ACC112 (cell line): ENCODE measurements around the gene VTA1.
"Not testable (repeated sequence)": the region's sequence is repeated elsewhere in the genome, so short reads cannot be mapped to it uniquely, and the experiment has no call there.

Experiments used
- H2AFZ ChIP-seq: fragments of 200-600 bp; sonication (generic); one replicate; pipeline ENCODE4 v1.6.0; 2017; ENCODE audit warnings: antibody characterized with exemption, low read length; ENCODE audit not compliant: unreplicated experiment
- H3K27ac ChIP-seq: fragments of 200-600 bp; sonication (generic); 2 replicates; pipeline ENCODE4 v1.5.1; 2014; ENCODE audit warnings: low read depth, mild to moderate bottlenecking, antibody characterized with exemption, low read length, moderate library complexity
- H3K27me3 ChIP-seq: fragments of 200-600 bp; sonication (generic); 2 replicates; pipeline ENCODE4 v1.6.1; 2014; ENCODE audit warnings: mild to moderate bottlenecking, antibody characterized with exemption, low read length, moderate library complexity, mixed read lengths; ENCODE audit not compliant: insufficient read depth
- H3K36me3 ChIP-seq: fragments of 200-600 bp; sonication (generic); 2 replicates; pipeline ENCODE4 v1.6.1; 2016; ENCODE audit warnings: mild to moderate bottlenecking, antibody characterized with exemption, low read length, moderate library complexity, mixed read lengths; ENCODE audit not compliant: insufficient read depth
- H3K4me1 ChIP-seq: fragments of 200-600 bp; sonication (generic); one replicate; pipeline ENCODE4 v1.6.1; 2016; ENCODE audit warnings: low read length, mixed read lengths; ENCODE audit not compliant: insufficient read depth, unreplicated experiment, control insufficient read depth
- H3K4me3 ChIP-seq: fragments of 200-600 bp; sonication (generic); 2 replicates; pipeline ENCODE4 v1.5.1; 2014; ENCODE audit warnings: mild to moderate bottlenecking, low read depth, low read length
- H3K79me2 ChIP-seq: fragments of 200-600 bp; sonication (generic); one replicate; pipeline ENCODE4 v1.6.0; 2016; ENCODE audit warnings: low read length; ENCODE audit not compliant: control insufficient read depth, unreplicated experiment, insufficient read depth

VTA1 gene

GRCh38 chr6:142222022-142222421 lies 75.0 kb downstream of the VTA1 start:
- no peaks in the 10 kb centered on the region for H3K36me3 ChIP-seq
- H3K79me2 ChIP-seq = no peaks in the 10 kb centered on the region
- H2AFZ ChIP-seq = no peak overlapping the region
- no peak overlapping the region for H3K4me3 ChIP-seq
- no peaks in the 10 kb centered on the region for H3K4me1 ChIP-seq
- H3K27ac ChIP-seq = no peak overlapping the region
- H3K27me3 ChIP-seq = no peaks in the 10 kb centered on the region

GRCh38 chr6:142223938-142224337 lies 76.9 kb downstream of the VTA1 start:
- Histone ChIP-seq H3K4me1 (no peaks in the 10 kb centered on the region), H3K36me3 (no peaks in the 10 kb centered on the region), H3K79me2 (no peaks in the 10 kb centered on the region), H3K27me3 (no peaks in the 10 kb centered on the region), H2AFZ (no peak overlapping the region), H3K4me3 (no peak overlapping the region), H3K27ac (no peak overlapping the region)

- no peaks in the 10 kb centered on the region for H3K27me3 ChIP-seq
- H3K79me2 ChIP-seq = no peaks in the 10 kb centered on the region
- no peaks in the 10 kb centered on the region for H3K36me3 ChIP-seq
- no peaks in the 10 kb centered on the region for H3K4me1 ChIP-seq
- no peak overlapping the region for H3K4me3 ChIP-seq
- H2AFZ ChIP-seq = no peak overlapping the region
- H3K27ac ChIP-seq = no peak overlapping the region
Observed at GRCh38 chr6:142225115-142225514, 78.1 kb downstream of the VTA1 start.

GRCh38 chr6:142225552-142225951 lies 78.5 kb downstream of the VTA1 start:
- H3K79me2 ChIP-seq = no peaks in the 10 kb centered on the region
- H3K27me3 ChIP-seq = no peaks in the 10 kb centered on the region
- H2AFZ ChIP-seq = no peak overlapping the region
- no peak overlapping the region for H3K4me3 ChIP-seq
- no peaks in the 10 kb centered on the region for H3K36me3 ChIP-seq
- H3K4me1 ChIP-seq = no peaks in the 10 kb centered on the region
- H3K27ac ChIP-seq = no peak overlapping the region

GRCh38 chr6:142226731-142227130 lies 79.7 kb downstream of the VTA1 start:
- Histone ChIP-seq H3K27ac (no peak overlapping the region), H3K36me3 (no peaks in the 10 kb centered on the region), H3K79me2 (no peaks in the 10 kb centered on the region), H2AFZ (no peak overlapping the region), H3K27me3 (no peaks in the 10 kb centered on the region), H3K4me3 (no peak overlapping the region), H3K4me1 (no peaks in the 10 kb centered on the region)

GRCh38 chr6:142229518-142230270 lies 82.6 kb downstream of the VTA1 start:
- H3K79me2 ChIP-seq, H3K27me3 ChIP-seq, H3K4me3 ChIP-seq, H2AFZ ChIP-seq, H3K36me3 ChIP-seq, H3K27ac ChIP-seq, H3K4me1 ChIP-seq: not testable (repeated sequence)

GRCh38 chr6:142232206-142233044 lies 85.4 kb downstream of the VTA1 start:
- H3K4me1 ChIP-seq, H3K36me3 ChIP-seq, H3K79me2 ChIP-seq, H3K27me3 ChIP-seq, H3K27ac ChIP-seq, H3K4me3 ChIP-seq, H2AFZ ChIP-seq: not testable (repeated sequence)

- Histone ChIP-seq H3K27me3 (no peaks in the 10 kb centered on the region), H3K27ac (no peak overlapping the region), H3K4me3 (no peak overlapping the region)
Observed at GRCh38 chr6:142233945-142234682, 87.1 kb downstream of the VTA1 start.

GRCh38 chr6:142235272-142235671 lies 88.2 kb downstream of the VTA1 start:
- H3K4me3 ChIP-seq = no peak overlapping the region
- no peaks in the 10 kb centered on the region for H3K4me1 ChIP-seq
- H3K79me2 ChIP-seq = no peaks in the 10 kb centered on the region
- no peaks in the 10 kb centered on the region for H3K27me3 ChIP-seq
- no peaks in the 10 kb centered on the region for H3K36me3 ChIP-seq
- no peak overlapping the region for H2AFZ ChIP-seq
- H3K27ac ChIP-seq = no peak overlapping the region

More at GRCh38 chr6:142233945-142234682, 87.1 kb downstream of the VTA1 start:
- no peak overlapping the region for H2AFZ ChIP-seq
- no peaks in the 10 kb centered on the region for H3K79me2 ChIP-seq
- H3K4me1 ChIP-seq = no peaks in the 10 kb centered on the region
- no peaks in the 10 kb centered on the region for H3K36me3 ChIP-seq

GRCh38 chr6:142235791-142236190 lies 88.7 kb downstream of the VTA1 start:
- H3K27me3 ChIP-seq = no peaks in the 10 kb centered on the region
- no peaks in the 10 kb centered on the region for H3K4me1 ChIP-seq
- no peak overlapping the region for H2AFZ ChIP-seq
- no peak overlapping the region for H3K27ac ChIP-seq
- no peak overlapping the region for H3K4me3 ChIP-seq
- H3K79me2 ChIP-seq = no peaks in the 10 kb centered on the region
- no peaks in the 10 kb centered on the region for H3K36me3 ChIP-seq
